Cardiac septum (tissue), 1 donor: ENCODE results near the gene AOC1. TPM values are rescaled to one million over a fixed set of nuclear protein-coding genes. Genes with fewer than 3 reads are reported as not detected.
"Not testable (repeated sequence)": the region's sequence is repeated elsewhere in the genome, so short reads cannot be mapped to it uniquely, and the experiment has no call there.

Experiments
- DNase-seq: peaks from one replicate; pipeline ENCODE4 v3.0.0-alpha.2; 2020; ENCODE audit warnings: low spot score
- intact Hi-C: fragments of 100-400 bp; cut with DNase I; formaldehyde crosslinking; loops from one replicate; pipeline ENCODE4 v1.14.0; 2022
- long read RNA-seq: library from polyadenylated mRNA; unstranded; transcript quantifications from one replicate; pipeline ENCODE4 v2.0.0, GENCODE V29; 2021
- total RNA-seq: library from RNA; stranded (reverse); fragmentation: NEBNext Ultra II Directional; extraction: Animal tissue kit (Norgen Biotek cat#: 25700); gene quantifications from one replicate; pipeline ENCODE4 v1.2.1, GENCODE V29; 2021
- donor health status: DM: no; HTN: no; CAD: no.

The AOC1 gene
- total RNA-seq: 0.43 TPM
- long read RNA-seq, partial matches to known transcripts: 0 of 1 reads
- long read RNA-seq, other reads (novel, unspliced or antisense): 1 of 1 reads

- DNase-seq: no peak
- intact Hi-C loops: no loop called here
Observed at GRCh38 chr7:150852371-150852905, at the start of gene AOC1. AOC1 (plus strand) TSS chr7:150852517; CDS start chr7:150856471, 3,954 bp downstream.

- intact Hi-C loops: no loop called here
- no peak for DNase-seq
Observed at GRCh38 chr7:150803161-150803860, 49.0 kb upstream of the AOC1 start.

GRCh38 chr7:150804802-150805201 lies 47.5 kb upstream of the AOC1 start:
- no peak for DNase-seq
- intact Hi-C loops: no loop called here

- DNase-seq: no peak
- intact Hi-C loops: no loop called here
Observed at GRCh38 chr7:150805864-150806263, 46.5 kb upstream of the AOC1 start.

- no peak for DNase-seq
- intact Hi-C loops: no loop called here
Observed at GRCh38 chr7:150806454-150806853, 45.9 kb upstream of the AOC1 start.

DNA sequence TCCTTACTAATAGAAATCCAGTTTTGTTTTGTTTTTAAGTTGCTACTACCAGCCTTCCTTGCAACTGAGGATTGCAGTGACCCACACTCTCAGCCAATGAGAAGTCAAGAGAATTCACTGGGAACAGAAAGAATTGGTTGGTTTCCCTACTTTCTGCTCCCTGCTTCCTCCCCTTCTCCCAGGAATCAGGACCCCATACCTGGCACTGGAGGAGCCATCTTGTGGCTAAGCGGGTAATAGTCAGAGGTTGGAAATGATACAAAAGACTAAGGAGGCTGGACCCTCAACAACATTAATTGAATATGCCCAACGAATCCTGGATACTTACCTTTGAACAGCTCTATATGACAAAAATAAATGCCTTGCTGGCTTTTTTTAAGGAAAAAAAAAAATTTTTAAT lies 45.5 kb upstream of the AOC1 start:
- intact Hi-C loops: no loop called here
- no peak for DNase-seq

GRCh38 chr7:150807616-150808438 lies 44.5 kb upstream of the AOC1 start:
- DNase-seq, intact Hi-C loops: not testable (repeated sequence)

DNA sequence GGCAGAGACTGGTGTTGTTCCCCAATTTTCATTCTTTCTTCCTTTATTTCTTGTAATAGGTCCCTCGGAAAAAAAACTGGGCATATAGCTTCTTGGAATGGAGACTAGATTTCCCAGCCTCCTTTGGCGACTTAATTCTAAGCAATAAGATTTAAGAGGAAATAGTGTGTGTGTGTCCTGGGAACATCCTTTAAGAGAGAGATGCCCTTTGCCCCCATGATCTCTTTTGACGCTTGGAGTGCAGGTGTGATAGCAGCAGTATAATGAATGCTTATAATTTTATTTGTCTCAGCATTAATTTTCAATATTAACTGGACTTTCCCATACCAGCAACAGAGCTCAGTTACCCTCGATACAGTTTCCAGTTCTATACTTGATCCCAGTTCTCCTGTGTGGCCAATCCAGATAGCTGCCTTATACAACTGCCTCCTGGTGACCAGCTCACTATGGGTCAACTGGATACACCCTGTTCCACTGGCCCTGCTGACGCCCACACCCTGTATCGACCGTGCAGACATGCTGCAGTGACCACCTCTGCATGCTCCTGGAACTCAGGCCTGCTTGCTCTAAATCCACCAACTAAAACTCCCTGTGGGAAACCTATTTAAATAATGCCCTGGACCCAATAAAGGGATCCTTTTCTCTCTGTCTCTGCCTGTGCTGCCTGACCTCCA lies 37.9 kb upstream of the AOC1 start:
- intact Hi-C loops: no loop called here
- no peak for DNase-seq

- DNase-seq: no peak
- intact Hi-C loops: no loop called here
Observed at GRCh38 chr7:150818971-150819370, 33.3 kb upstream of the AOC1 start.

DNA sequence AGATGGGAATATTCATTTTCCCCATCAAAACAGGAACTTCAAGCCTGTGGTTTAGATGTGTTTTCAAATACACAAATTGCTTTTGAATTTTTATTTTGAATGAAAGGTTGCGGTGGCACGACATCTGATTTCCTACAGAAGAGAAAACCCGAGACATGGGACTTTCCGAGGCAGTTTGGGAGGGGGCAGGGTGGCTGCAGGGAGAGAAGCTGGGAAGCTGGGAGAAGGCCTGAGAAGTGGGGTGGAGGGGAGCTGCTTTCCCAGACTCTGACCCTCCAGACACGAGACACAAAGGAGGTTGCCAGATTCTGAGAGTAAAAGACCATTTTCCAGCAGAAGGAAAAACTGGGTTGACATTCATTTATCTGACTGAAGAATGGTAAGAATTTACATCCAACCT lies 32.2 kb upstream of the AOC1 start:
- intact Hi-C loops: no loop called here

DNA sequence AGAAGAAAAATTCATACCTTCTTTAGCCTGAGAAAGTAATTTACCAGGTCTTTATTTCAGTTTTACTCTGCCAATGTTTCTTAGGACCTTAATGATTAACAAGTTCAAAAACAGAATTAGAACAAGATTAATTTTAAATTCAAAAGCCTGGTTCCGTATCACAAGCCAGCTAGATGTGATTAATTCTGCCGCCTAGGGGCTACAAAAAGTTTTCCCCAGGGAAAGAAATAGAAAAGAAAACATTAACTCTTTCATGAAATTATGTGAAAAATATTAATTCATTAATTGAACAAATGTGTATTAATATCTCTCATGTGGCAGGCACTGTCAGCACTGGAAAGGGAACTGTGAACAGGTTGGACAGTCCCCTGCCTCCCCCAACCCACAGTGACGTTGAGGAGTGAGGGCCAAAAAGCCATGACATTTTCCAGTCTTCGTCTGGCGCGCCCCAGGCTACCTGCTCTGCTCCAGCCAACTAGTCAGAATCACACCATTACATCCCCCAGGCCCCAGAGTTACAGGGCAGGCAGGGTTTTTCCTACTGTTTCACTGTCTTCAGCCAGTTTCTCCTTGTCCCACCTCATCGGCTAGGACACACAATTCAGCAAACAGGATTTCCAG lies 31.6 kb upstream of the AOC1 start:
- intact Hi-C loops: no loop called here
- DNase-seq: no peak

More for the DNA sequence above, 32.2 kb upstream of the AOC1 start:
- no peak for DNase-seq

DNA sequence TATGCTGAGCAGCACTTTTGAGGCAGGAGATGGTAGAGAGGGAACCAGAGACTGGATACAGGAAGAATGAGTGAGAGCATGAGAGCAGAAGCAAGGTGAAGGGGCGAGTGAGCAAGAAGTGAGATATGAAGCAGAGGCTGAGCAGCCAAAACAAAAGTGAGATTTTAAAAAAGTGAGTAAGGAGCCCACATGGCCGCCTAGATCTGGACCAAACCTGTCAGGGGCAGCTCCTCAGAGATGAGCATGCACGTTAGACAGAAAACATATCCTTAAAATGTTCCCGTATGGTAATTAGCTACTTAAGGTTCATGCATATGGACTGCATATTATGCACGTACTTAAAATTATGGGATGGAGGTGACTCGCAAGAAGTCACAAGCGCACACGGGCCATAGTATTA lies 29.3 kb upstream of the AOC1 start:
- intact Hi-C loops: no loop called here

GRCh38 chr7:150823484-150824126 lies 28.7 kb upstream of the AOC1 start:
- intact Hi-C loops: no loop called here
- DNase-seq: no peak

More for the DNA sequence above, 29.3 kb upstream of the AOC1 start:
- no peak for DNase-seq

DNA sequence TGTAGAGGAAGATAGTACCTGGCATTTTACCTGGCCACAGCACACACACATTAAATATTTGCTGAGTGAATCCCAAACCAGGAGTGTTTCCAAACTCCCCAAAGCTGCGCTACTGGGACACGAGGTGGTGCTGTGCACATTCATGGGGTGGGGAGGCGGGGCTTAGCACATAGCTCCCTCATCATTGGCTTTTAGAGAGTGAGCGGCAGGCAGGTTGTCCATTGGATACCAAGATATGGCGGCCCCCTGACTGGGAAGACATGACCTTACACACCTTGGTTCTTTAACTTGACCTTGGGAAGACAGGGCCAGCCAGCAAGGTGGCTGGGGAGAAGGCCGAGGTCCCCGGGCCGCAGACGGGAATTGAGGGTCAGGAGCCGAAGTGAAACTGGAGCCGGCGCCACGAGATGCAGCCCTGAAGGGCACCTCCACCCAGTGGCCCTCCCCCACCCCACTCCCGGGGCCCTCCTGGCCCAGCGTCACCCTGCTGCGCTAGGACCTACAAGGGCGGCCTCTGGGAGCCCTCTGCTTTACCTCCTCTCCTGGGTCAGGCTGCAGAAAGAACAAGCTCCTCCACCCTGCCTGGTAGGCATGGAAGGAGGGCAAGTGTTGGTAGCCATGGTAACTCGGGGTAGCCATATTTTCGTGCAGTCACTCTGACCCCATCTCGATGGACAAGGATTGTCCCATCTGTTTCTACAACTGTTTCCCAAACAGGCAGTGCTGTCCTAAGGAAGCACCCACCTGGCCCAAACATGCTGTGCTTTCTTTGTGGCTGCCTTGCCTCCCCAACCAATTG lies 27.7 kb upstream of the AOC1 start:
- no peak for DNase-seq
- intact Hi-C loops: loop anchor here (5.0 kb wide), 1 partner anchor 32 kb away; no protein-coding TSS in a partner anchor

- DNase-seq: no peak
- intact Hi-C loops: loop anchor here (5.0 kb wide), 1 partner anchor 34 kb away; no protein-coding TSS in a partner anchor
Observed at GRCh38 chr7:150826061-150826849, 26.1 kb upstream of the AOC1 start.

- intact Hi-C loops: loop anchor here (5.0 kb wide), 1 partner anchor 36 kb away; no protein-coding TSS in a partner anchor
- no peak for DNase-seq
Observed at GRCh38 chr7:150828384-150828783, 23.9 kb upstream of the AOC1 start.

DNA sequence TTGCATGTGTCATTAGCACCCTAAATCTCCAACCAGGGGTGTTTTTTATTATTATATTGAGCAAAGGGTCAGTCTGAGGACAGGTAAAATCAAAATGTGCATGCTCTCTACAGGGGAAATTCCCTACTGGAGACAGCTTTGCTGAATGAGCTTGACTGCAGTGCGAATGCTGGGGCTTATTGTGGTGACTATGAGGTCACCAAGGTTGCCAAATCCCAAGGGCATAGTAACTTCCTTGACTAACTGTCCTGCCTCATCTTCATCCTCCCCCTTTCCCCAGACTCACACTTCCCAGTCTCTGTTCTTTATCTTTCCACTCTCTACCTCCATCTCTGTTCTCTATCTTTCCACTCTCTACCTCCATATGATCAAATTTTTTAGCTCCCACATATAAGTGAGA lies 22.9 kb upstream of the AOC1 start:
- intact Hi-C loops: loop anchor here (5.0 kb wide), 1 partner anchor 37 kb away; no protein-coding TSS in a partner anchor
- DNase-seq: no peak
